HL-60/S4 treated with retinoic acid at 250 ng/mL for 4 days and 3 days (cell line): ENCODE measurements around the gene SDSL.

Experiments used
- in situ Hi-C: fragments of 300-500 bp; cut with MboI; formaldehyde crosslinking; loops from 2 replicates; pipeline ENCODE4 v1.7.0; 2022; ENCODE audit warnings: low sequenced_read_pairs

SDSL gene

GRCh38 chr12:113477842-113478215 lies 55.6 kb downstream of the SDSL start:
- in situ Hi-C loops = no loop called here

- in situ Hi-C loops = no loop called here
Measured at GRCh38 chr12:113478351-113479011, 56.3 kb downstream of the SDSL start.

- in situ Hi-C loops = no loop called here
Measured at GRCh38 chr12:113479216-113479589, 57.0 kb downstream of the SDSL start.

- in situ Hi-C loops = no loop called here
Measured at GRCh38 chr12:113479590-113480335, 57.6 kb downstream of the SDSL start.

GRCh38 chr12:113480336-113480971 lies 58.3 kb downstream of the SDSL start:
- in situ Hi-C loops = no loop called here

- in situ Hi-C loops = no loop called here
Measured at GRCh38 chr12:113482334-113482733, 60.2 kb downstream of the SDSL start.

GRCh38 chr12:113485330-113485729 lies 63.1 kb downstream of the SDSL start:
- in situ Hi-C loops = no loop called here

- in situ Hi-C loops = no loop called here
Measured at GRCh38 chr12:113486722-113487121, 64.5 kb downstream of the SDSL start.
